GM23248 (cell line): ENCODE results near the gene BEND7. TPM values are rescaled to one million over a fixed set of nuclear protein-coding genes. Genes with fewer than 3 reads are reported as not detected.
A peak's percentile ranks its signal among the peaks of the same experiment; 100 is the strongest.

ENCODE experiments used
- DNase-seq: peaks from one replicate; pipeline ENCODE4 v3.0.0-alpha.2; 2015
- H2AFZ ChIP-seq: fragments of 200-600 bp; sonication (generic); 2 replicates; pipeline ENCODE4 v1.6.1; 2016; ENCODE audit warnings: antibody characterized with exemption
- H3F3A ChIP-seq: fragments of 200-600 bp; sonication (generic); 2 replicates; pipeline ENCODE4 v1.6.1; 2016; ENCODE audit warnings: mild to moderate bottlenecking, antibody characterized with exemption, mixed run types; ENCODE audit not compliant: insufficient read depth
- H3K27ac ChIP-seq: fragments of 200-600 bp; sonication (generic); 2 replicates; pipeline ENCODE4 v1.5.1; 2016; ENCODE audit warnings: mild to moderate bottlenecking
- H3K27me3 ChIP-seq: fragments of 200-600 bp; sonication (generic); replicated peaks from 2 replicates; pipeline ENCODE4 v1.6.1; 2016; ENCODE audit warnings: mild to moderate bottlenecking; ENCODE audit not compliant: insufficient read depth
- H3K36me3 ChIP-seq: fragments of 200-600 bp; sonication (generic); 2 replicates; pipeline ENCODE4 v1.6.1; 2016; ENCODE audit warnings: low read depth, mild to moderate bottlenecking
- H3K4me1 ChIP-seq: fragments of 200-600 bp; sonication (generic); 2 replicates; pipeline ENCODE4 v1.6.1; 2016; ENCODE audit warnings: mild to moderate bottlenecking; ENCODE audit not compliant: insufficient read depth
- H3K4me2 ChIP-seq: fragments of 200-600 bp; sonication (generic); one replicate; pipeline ENCODE4 v1.6.1; 2016; ENCODE audit warnings: mild to moderate bottlenecking; ENCODE audit not compliant: unreplicated experiment
- H3K4me3 ChIP-seq: fragments of 200-600 bp; sonication (generic); 2 replicates; pipeline ENCODE4 v1.5.1; 2016; ENCODE audit warnings: mild to moderate bottlenecking
- H3K79me2 ChIP-seq: fragments of 200-600 bp; sonication (generic); 2 replicates; pipeline ENCODE4 v1.6.1; 2016; ENCODE audit warnings: mild to moderate bottlenecking; ENCODE audit not compliant: insufficient read depth
- H3K9ac ChIP-seq: fragments of 200-600 bp; sonication (generic); 2 replicates; pipeline ENCODE4 v1.6.1; 2016; ENCODE audit warnings: mild to moderate bottlenecking
- H3K9me2 ChIP-seq: fragments of 200-600 bp; sonication (generic); 2 replicates; pipeline ENCODE4 v1.6.1; 2016; ENCODE audit warnings: mixed run types, mild to moderate bottlenecking, moderate library complexity; ENCODE audit not compliant: insufficient read depth
- H3K9me3 ChIP-seq: fragments of 200-600 bp; sonication (generic); one replicate; pipeline ENCODE4 v1.6.1; 2017; ENCODE audit warnings: low read depth
- H4K20me1 ChIP-seq: fragments of 200-600 bp; sonication (generic); 2 replicates; pipeline ENCODE4 v1.6.0; 2016; ENCODE audit not compliant: insufficient read depth
- EZH2 ChIP-seq: fragments of 200-600 bp; sonication (generic); IDR thresholded peaks from 2 replicates; pipeline ENCODE4 v1.6.1; 2018; ENCODE audit warnings: antibody characterized with exemption, mild to moderate bottlenecking; ENCODE audit not compliant: insufficient read depth, poor library complexity, severe bottlenecking
- EZH2phosphoT487 ChIP-seq: fragments of 200-600 bp; sonication (generic); IDR thresholded peaks from 2 replicates; pipeline ENCODE4 v1.6.1; 2018; ENCODE audit warnings: antibody characterized with exemption, moderate library complexity, mild to moderate bottlenecking, low read depth; ENCODE audit not compliant: insufficient read depth
- WGBS, 2 experiments: methylation state at CpG; one replicate each; pipeline ENCODE4 v1.1.6; 2015 to 2017; ENCODE audit warnings: low lambda C conversion rate in 2 of 2, low coverage in 1 of 2; ENCODE audit errors: missing lambda C conversion rate in 2 of 2; 5-methylcytosine and 5-hydroxymethylcytosine counted together
- in situ Hi-C: fragments of 300-500 bp; cut with MboI; formaldehyde crosslinking; loops from 2 replicates; pipeline ENCODE4 v1.15.0; 2020
- polyA plus RNA-seq: library from polyadenylated mRNA; unstranded; fragments of >200 nt; fragmentation: Nextera tagmentation; extraction: Ambion mirVana; gene quantifications from 2 replicates; pipeline ENCODE4 v1.2.1, GENCODE V29; 2016
- total RNA-seq: library from RNA; depleted of rRNA; stranded (reverse); fragments of >200 nt; shearing (Covaris generic); gene quantifications from 2 replicates; pipeline ENCODE4 v1.2.3, GENCODE V29; 2014

The BEND7 gene
- total and polyA plus RNA-seq, 2 experiments from 2014 or later, result 1.7 to 6.4 TPM

DNA sequence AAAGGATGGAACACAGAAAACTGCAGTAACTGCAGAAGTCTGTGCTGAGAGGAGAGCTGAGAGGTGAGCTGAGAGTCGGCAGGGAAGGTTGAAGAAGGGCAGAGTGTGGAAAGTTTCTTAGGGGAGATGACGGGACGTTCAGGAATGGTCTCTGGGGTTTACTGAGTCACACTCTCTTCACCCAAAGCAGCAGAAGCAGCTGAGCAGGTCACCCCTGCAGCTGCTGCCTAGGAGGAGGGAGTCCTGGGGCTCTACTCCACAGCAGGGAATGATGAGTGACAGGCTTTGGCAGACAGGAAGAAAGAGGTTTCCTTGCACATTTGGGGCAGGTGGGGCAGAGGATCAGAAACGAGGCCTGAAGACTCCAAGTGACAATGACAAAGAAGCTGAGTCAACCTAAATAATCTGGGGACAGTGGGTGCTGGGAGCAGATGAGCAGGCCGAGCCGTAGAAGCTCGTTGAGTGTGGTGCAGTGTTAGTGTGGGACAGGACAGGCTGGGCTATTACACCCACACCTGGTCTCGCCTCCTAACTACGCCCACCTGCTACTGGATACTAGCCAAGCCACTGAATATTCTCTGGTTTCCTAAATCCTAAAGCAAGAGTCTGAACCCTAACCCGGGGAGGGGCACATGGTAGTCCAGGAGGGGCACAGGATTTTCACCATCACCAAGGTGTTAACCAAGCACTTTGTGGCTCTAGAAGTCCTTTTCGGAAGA, 24.9 kb downstream of the BEND7 start:
- no peaks in the 10 kb centered on the region for H3F3A ChIP-seq
- no peaks in the 10 kb centered on the region for H3K36me3 ChIP-seq
- no peak for TF ChIP-seq EZH2phosphoT487
- no peak for TF ChIP-seq EZH2
- H2AFZ ChIP-seq, result no peak overlapping the region
- DNase-seq, result peak; percentile 79
- in situ Hi-C loops, result no loop called here
- H3K4me2 ChIP-seq, result no peak overlapping the region
- WGBS, 2 experiments, result 53 to 55% methylated on average over 11 of the region's 11 CpGs
- H3K27me3 ChIP-seq, result no peaks in the 10 kb centered on the region
- H3K9me2 ChIP-seq, result no peaks in the 10 kb centered on the region
- no peaks in the 10 kb centered on the region for H4K20me1 ChIP-seq
- peaks cover 4% of the 10 kb centered on the region; the same call in 1 of the 2 replicates for H3K4me1 ChIP-seq
- no peak overlapping the region for H3K27ac ChIP-seq
- H3K9me3 ChIP-seq, result no peaks in the 10 kb centered on the region
- H3K4me3 ChIP-seq, result no peak overlapping the region
- no peak overlapping the region for H3K9ac ChIP-seq
- no peaks in the 10 kb centered on the region for H3K79me2 ChIP-seq

DNA sequence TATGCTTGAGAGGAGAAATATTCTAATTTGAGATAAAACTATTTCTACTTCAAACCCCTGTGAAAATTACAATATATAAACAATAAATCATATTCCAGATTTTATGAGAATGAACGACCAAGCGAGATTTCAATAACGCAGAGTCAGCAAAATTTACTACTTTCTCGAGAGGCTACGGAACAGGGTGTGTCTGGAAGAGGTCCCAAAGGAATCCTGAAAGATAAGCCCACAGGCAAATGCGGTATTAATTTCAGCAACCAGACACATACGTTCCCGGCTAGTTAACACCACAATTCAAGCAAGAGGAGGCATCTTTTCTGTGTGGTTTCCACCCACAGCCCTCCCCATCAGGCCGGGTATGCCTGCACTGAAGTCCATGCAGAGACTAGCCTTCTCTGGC, 26.4 kb downstream of the BEND7 start:
- H3K79me2 ChIP-seq, result no peaks in the 10 kb centered on the region
- H3K36me3 ChIP-seq, result no peaks in the 10 kb centered on the region
- WGBS, 2 experiments, result 83 to 86% methylated on average over 9 of the region's 9 CpGs
- no peak overlapping the region for H3K27ac ChIP-seq
- no peaks in the 10 kb centered on the region for H3K9me3 ChIP-seq
- H3K27me3 ChIP-seq, result no peaks in the 10 kb centered on the region
- H3K9me2 ChIP-seq, result no peaks in the 10 kb centered on the region
- H3K4me2 ChIP-seq, result no peak overlapping the region
- peaks cover 4% of the 10 kb centered on the region; the same call in 1 of the 2 replicates for H3K4me1 ChIP-seq
- no peak overlapping the region for H3K9ac ChIP-seq
- H2AFZ ChIP-seq, result no peak overlapping the region
- H3K4me3 ChIP-seq, result no peak overlapping the region
- in situ Hi-C loops, result no loop called here
- no peaks in the 10 kb centered on the region for H4K20me1 ChIP-seq
- DNase-seq, result no peak
- no peaks in the 10 kb centered on the region for H3F3A ChIP-seq
- TF ChIP-seq EZH2phosphoT487, result no peak

DNA sequence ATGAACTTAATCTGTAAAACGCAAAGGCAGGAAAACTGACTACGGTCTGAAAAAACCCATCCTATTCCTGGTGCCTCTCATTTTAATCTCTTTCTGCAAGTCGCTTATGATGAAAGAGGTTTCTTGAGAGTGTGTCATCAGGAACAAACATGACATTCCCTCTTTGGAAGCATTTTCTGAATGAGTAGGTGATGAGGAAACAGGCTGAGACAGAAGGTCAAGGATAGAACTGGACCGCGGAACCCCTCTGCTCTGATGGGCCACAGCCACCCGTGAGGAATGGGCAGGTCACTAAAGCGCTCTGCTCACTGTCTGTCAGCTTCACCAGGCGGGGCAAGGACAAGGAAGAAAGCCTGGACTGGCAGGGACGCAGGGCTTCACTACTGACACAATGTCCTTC, 28.6 kb downstream of the BEND7 start:
- Histone ChIP-seq H3K79me2 (no peaks in the 10 kb centered on the region), H2AFZ (no peak overlapping the region), H4K20me1 (no peaks in the 10 kb centered on the region), H3K27me3 (no peaks in the 10 kb centered on the region), H3K27ac (no peak overlapping the region), H3K4me1 (peaks cover 4% of the 10 kb centered on the region; the same call in 1 of the 2 replicates), H3K9me3 (no peaks in the 10 kb centered on the region), H3K9me2 (no peaks in the 10 kb centered on the region), H3K36me3 (no peaks in the 10 kb centered on the region), H3K4me3 (no peak overlapping the region), H3F3A (no peaks in the 10 kb centered on the region), H3K4me2 (no peak overlapping the region), H3K9ac (no peak overlapping the region)
- in situ Hi-C loops, result no loop called here
- DNase-seq, result no peak
- 88 to 89% methylated on average over 9 of the region's 9 CpGs for WGBS, 2 experiments
- TF ChIP-seq EZH2phosphoT487, result no peak
- no peak for TF ChIP-seq EZH2

DNA sequence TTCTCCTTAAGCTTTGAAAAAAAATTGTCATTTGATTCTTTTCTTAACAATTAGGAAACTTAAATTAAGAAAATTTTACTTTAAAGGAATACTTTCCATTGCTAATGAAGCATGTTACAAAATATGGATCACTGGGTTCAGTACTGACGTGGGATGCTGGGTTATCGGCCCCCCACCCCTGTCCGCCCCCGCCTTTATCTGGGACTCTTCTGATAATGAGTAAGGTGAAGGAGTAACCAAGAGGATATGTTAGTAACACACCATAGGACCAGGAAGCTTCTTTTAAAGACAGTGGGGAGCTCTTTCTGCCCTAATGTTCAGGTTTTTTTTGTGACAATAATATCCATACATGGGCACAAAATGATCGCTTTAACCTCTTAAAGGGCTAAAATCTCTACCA, 29.7 kb downstream of the BEND7 start:
- H3K4me2 ChIP-seq, result no peak overlapping the region
- no peaks in the 10 kb centered on the region for H3K9me2 ChIP-seq
- no peaks in the 10 kb centered on the region for H3K79me2 ChIP-seq
- no peak overlapping the region for H3K9ac ChIP-seq
- peaks cover 4% of the 10 kb centered on the region; the same call in 1 of the 2 replicates for H3K4me1 ChIP-seq
- in situ Hi-C loops, result no loop called here
- H3K4me3 ChIP-seq, result no peak overlapping the region
- WGBS, 2 experiments, result 96% methylated on average over 5 of the region's 5 CpGs
- H3K36me3 ChIP-seq, result no peaks in the 10 kb centered on the region
- H2AFZ ChIP-seq, result no peak overlapping the region
- no peaks in the 10 kb centered on the region for H4K20me1 ChIP-seq
- H3F3A ChIP-seq, result no peaks in the 10 kb centered on the region
- H3K27ac ChIP-seq, result no peak overlapping the region
- no peaks in the 10 kb centered on the region for H3K9me3 ChIP-seq
- DNase-seq, result no peak
- no peaks in the 10 kb centered on the region for H3K27me3 ChIP-seq
- TF ChIP-seq EZH2 (no peak), EZH2phosphoT487 (no peak)

DNA sequence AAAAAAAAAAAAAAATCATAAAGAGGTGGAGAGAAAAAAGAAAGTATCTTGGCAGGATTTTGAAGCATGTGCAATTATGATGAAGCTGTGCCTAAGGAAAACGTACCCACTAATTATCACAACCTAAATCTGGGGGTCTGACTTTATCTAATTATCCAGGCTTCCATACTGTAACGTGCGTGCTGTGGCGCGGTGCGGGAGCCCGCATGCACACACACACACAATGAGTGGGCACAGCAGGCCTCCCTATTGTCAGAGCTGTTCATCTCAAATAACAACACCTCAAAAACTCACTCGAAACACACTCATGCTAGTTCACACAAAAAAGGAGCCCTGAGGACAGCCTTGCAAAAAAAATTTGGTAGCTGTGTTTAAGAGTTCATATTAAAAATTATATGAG, 31.9 kb downstream of the BEND7 start:
- H3K4me2 ChIP-seq, result no peak overlapping the region
- no peak overlapping the region for H3K9ac ChIP-seq
- no peaks in the 10 kb centered on the region for H3K4me1 ChIP-seq
- no peak overlapping the region for H3K4me3 ChIP-seq
- no peaks in the 10 kb centered on the region for H3K27me3 ChIP-seq
- no peaks in the 10 kb centered on the region for H3K9me2 ChIP-seq
- in situ Hi-C loops, result no loop called here
- no peaks in the 10 kb centered on the region for H3F3A ChIP-seq
- H3K27ac ChIP-seq, result no peak overlapping the region
- H2AFZ ChIP-seq, result no peak overlapping the region
- no peaks in the 10 kb centered on the region for H3K9me3 ChIP-seq
- no peak for DNase-seq
- TF ChIP-seq EZH2phosphoT487 (no peak), EZH2 (no peak)
- no peaks in the 10 kb centered on the region for H4K20me1 ChIP-seq
- no peaks in the 10 kb centered on the region for H3K79me2 ChIP-seq
- H3K36me3 ChIP-seq, result no peaks in the 10 kb centered on the region
- WGBS, 2 experiments, result 86 to 88% methylated on average over 8 of the region's 8 CpGs
